H9 (cell line): ENCODE results near the gene SMAP1. TPM values are rescaled to one million over a fixed set of nuclear protein-coding genes. Genes with fewer than 3 reads are reported as not detected.

ENCODE experiments used
- DNase-seq: peaks from one replicate; pipeline ENCODE4 v3.0.0-alpha.2; 2017
- H2AFZ ChIP-seq: one replicate; pipeline ENCODE4 v1.6.1; 2013; ENCODE audit warnings: mild to moderate bottlenecking, low read length, control low read depth, moderate library complexity
- H2AK5ac ChIP-seq: 2 replicates; pipeline ENCODE4 v1.6.1; 2013; ENCODE audit warnings: low read length, control low read depth, mixed read lengths; ENCODE audit not compliant: insufficient read length
- H2BK120ac ChIP-seq: one replicate; pipeline ENCODE4 v1.6.1; 2013; ENCODE audit warnings: low read depth, mild to moderate bottlenecking, low read length, control low read depth, inconsistent platforms; ENCODE audit not compliant: poor library complexity, severe bottlenecking
- H2BK12ac ChIP-seq: 2 replicates; pipeline ENCODE4 v1.6.1; 2013; ENCODE audit warnings: low read length, control low read depth, mixed read lengths, low read depth; ENCODE audit not compliant: insufficient read length
- H2BK15ac ChIP-seq: 2 replicates; pipeline ENCODE4 v1.6.1; 2013; ENCODE audit warnings: low read depth, low read length, control low read depth
- H2BK20ac ChIP-seq: one replicate; pipeline ENCODE4 v1.6.1; 2013; ENCODE audit warnings: low read depth, mild to moderate bottlenecking, low read length, control low read depth, inconsistent platforms; ENCODE audit not compliant: poor library complexity, severe bottlenecking
- H2BK5ac ChIP-seq: 2 replicates; pipeline ENCODE4 v1.6.1; 2013; ENCODE audit warnings: low read length, control low read depth, mixed read lengths; ENCODE audit not compliant: insufficient read length
- H3K14ac ChIP-seq: 2 replicates; pipeline ENCODE4 v1.6.1; 2013; ENCODE audit warnings: low read length, control low read depth; ENCODE audit not compliant: insufficient read depth
- H3K18ac ChIP-seq: 2 replicates; pipeline ENCODE4 v1.6.1; 2013; ENCODE audit warnings: low read depth, mild to moderate bottlenecking, mixed read lengths, low read length, control low read depth; ENCODE audit not compliant: insufficient read length
- H3K23ac ChIP-seq: 2 replicates; pipeline ENCODE4 v1.6.1; 2013; ENCODE audit warnings: low read length, control low read depth, mixed read lengths, low read depth; ENCODE audit not compliant: insufficient read length
- H3K23me2 ChIP-seq: 2 replicates; pipeline ENCODE4 v1.6.1; 2013; ENCODE audit warnings: low read depth, mild to moderate bottlenecking, mixed read lengths, low read length, control low read depth; ENCODE audit not compliant: insufficient read length, poor library complexity, severe bottlenecking
- H3K27ac ChIP-seq: 2 replicates; pipeline ENCODE4 v1.5.1; 2013; ENCODE audit warnings: low read length, control low read depth, mixed read lengths, low read depth; ENCODE audit not compliant: insufficient read length
- H3K27me3 ChIP-seq: 2 replicates; pipeline ENCODE4 v1.6.1; 2013; ENCODE audit warnings: low read length, control low read depth, inconsistent platforms; ENCODE audit not compliant: insufficient read depth
- H3K4ac ChIP-seq: 2 replicates; pipeline ENCODE4 v1.6.1; 2013; ENCODE audit warnings: low read depth, mild to moderate bottlenecking, control low read depth, inconsistent platforms, low read length, moderate library complexity
- H3K4me1 ChIP-seq: 2 replicates; pipeline ENCODE4 v1.6.1; 2013; ENCODE audit warnings: low read length, control low read depth, inconsistent platforms; ENCODE audit not compliant: insufficient read depth
- H3K4me2 ChIP-seq: 2 replicates; pipeline ENCODE4 v1.6.1; 2013; ENCODE audit warnings: low read length, control low read depth, mixed read lengths; ENCODE audit not compliant: insufficient read length, insufficient read depth
- H3K56ac ChIP-seq: 2 replicates; pipeline ENCODE4 v1.6.1; 2013; ENCODE audit warnings: low read depth, mild to moderate bottlenecking, mixed read lengths, low read length, control low read depth; ENCODE audit not compliant: insufficient read length
- H3K79me1 ChIP-seq: 2 replicates; pipeline ENCODE4 v1.6.1; 2013; ENCODE audit warnings: low read depth, mild to moderate bottlenecking, moderate library complexity, low read length, control low read depth, inconsistent platforms; ENCODE audit not compliant: insufficient read depth, poor library complexity, severe bottlenecking
- H3K79me2 ChIP-seq: 2 replicates; pipeline ENCODE4 v1.6.1; 2013; ENCODE audit warnings: low read length, control low read depth, inconsistent platforms; ENCODE audit not compliant: insufficient read depth
- H3K9ac ChIP-seq: 2 replicates; pipeline ENCODE4 v1.6.1; 2013; ENCODE audit warnings: low read length, control low read depth, mixed read lengths; ENCODE audit not compliant: insufficient read length; ENCODE audit errors: extremely low read depth
- H3K9me3 ChIP-seq: one replicate; pipeline ENCODE4 v1.6.1; 2013; ENCODE audit warnings: low read depth, low read length, inconsistent platforms; ENCODE audit not compliant: control insufficient read depth
- H3T11ph ChIP-seq: one replicate; pipeline ENCODE4 v1.6.1; 2013; ENCODE audit warnings: mild to moderate bottlenecking, low read length, control low read depth, inconsistent platforms
- H4K20me1 ChIP-seq: one replicate; pipeline ENCODE4 v1.6.1; 2013; ENCODE audit not compliant: control insufficient read depth, insufficient read length, insufficient read depth
- H4K5ac ChIP-seq: 2 replicates; pipeline ENCODE4 v1.6.1; 2013; ENCODE audit warnings: low read depth, mild to moderate bottlenecking, mixed read lengths, low read length, control low read depth; ENCODE audit not compliant: insufficient read length
- H4K8ac ChIP-seq: replicated peaks from 2 replicates; pipeline ENCODE4 v1.6.1; 2013; ENCODE audit warnings: low read length, control low read depth, mixed read lengths, low read depth; ENCODE audit not compliant: insufficient read length
- H4K91ac ChIP-seq: 2 replicates; pipeline ENCODE4 v1.6.1; 2013; ENCODE audit warnings: low read depth, mild to moderate bottlenecking, moderate library complexity, mixed read lengths, low read length, control low read depth; ENCODE audit not compliant: insufficient read length
- H3K27ac Mint-ChIP-seq, 3 experiments: 2 replicates in 2 of 3; 3 replicates in 1 of 3; pipeline ENCODE4 v1.8.0; 2020 to 2021; ENCODE audit warnings: mixed read lengths in 3 of 3, mild to moderate bottlenecking in 1 of 3, moderate library complexity in 1 of 3
- H3K27me3 Mint-ChIP-seq: 2 replicates; pipeline ENCODE4 v1.8.0; 2021; ENCODE audit warnings: low read depth, mild to moderate bottlenecking, moderate library complexity, mixed read lengths
- H3K36me3 Mint-ChIP-seq, 3 experiments: 2 replicates in 2 of 3; 3 replicates in 1 of 3; pipeline ENCODE4 v1.8.0; 2020 to 2021; ENCODE audit warnings: low read depth in 3 of 3, mixed read lengths in 3 of 3; ENCODE audit not compliant: insufficient read depth in 1 of 3
- H3K4me1 Mint-ChIP-seq, 2 experiments: 2 replicates each; pipeline ENCODE4 v1.8.0; 2020; ENCODE audit warnings: mixed read lengths in 2 of 2
- H3K4me3 Mint-ChIP-seq, 2 experiments: 2 replicates in 1 of 2; 3 replicates in 1 of 2; pipeline ENCODE4 v1.8.0; 2020 to 2021; ENCODE audit warnings: mild to moderate bottlenecking in 2 of 2, mixed read lengths in 2 of 2, moderate library complexity in 1 of 2
- H3K9me3 Mint-ChIP-seq, 2 experiments: 2 replicates in 1 of 2; 3 replicates in 1 of 2; pipeline ENCODE4 v1.8.0; 2020; ENCODE audit warnings: mild to moderate bottlenecking in 2 of 2, mixed read lengths in 2 of 2, moderate library complexity in 1 of 2
- CTCF ChIP-seq: fragments of 200-600 bp; sonication (generic); conservative IDR thresholded peaks from 3 replicates; pipeline ENCODE4 v1.8.0; 2021; ENCODE audit warnings: antibody characterized with exemption, mild to moderate bottlenecking
- WGBS: extraction: QIAGEN DNeasy Blood & Tissue Kit; methylation state at CpG from one replicate; pipeline ENCODE4 v1.1.7; 2013; ENCODE audit warnings: missing lambda C conversion rate, low lambda C conversion rate, mixed read lengths; ENCODE audit not compliant: insufficient read length; ENCODE audit errors: extremely low coverage; 5-methylcytosine and 5-hydroxymethylcytosine counted together
- total RNA-seq: library from RNA; stranded (reverse); gene quantifications from 2 replicates; pipeline ENCODE4 v1.2.1, GENCODE V29; 2021

SMAP1 gene
- total RNA-seq, 1 experiment from 2014 or later = 29.3 TPM

GRCh38 chr6:70672549-70672948, 4.9 kb downstream of the SMAP1 start:
- Mint-ChIP-seq H3K36me3 (no peaks in the 10 kb centered on the region), H3K4me3 (no peak overlapping the region), H3K27me3 (no peaks in the 10 kb centered on the region), H3K9me3 (no peaks in the 10 kb centered on the region), H3K4me1 (peaks cover 38 to 39% of the 10 kb centered on the region in 2 experiments), H3K27ac (peak overlapping the region in 1 of 3 experiments; percentile 12; a peak in 2 of 7 replicates)
- Histone ChIP-seq H4K8ac (no peak overlapping the region), H3K23ac (no peak overlapping the region), H2AFZ (no peak overlapping the region), H3T11ph (no peak overlapping the region), H2AK5ac (no peak overlapping the region), H2BK120ac (no peak overlapping the region), H3K9ac (no peak overlapping the region), H3K14ac (no peak overlapping the region), H2BK20ac (no peak overlapping the region), H2BK5ac (no peak overlapping the region), H3K4ac (no peak overlapping the region), H3K27ac (no peak overlapping the region), H4K5ac (no peak overlapping the region), H3K79me2 (peaks cover 7% of the 10 kb centered on the region; the same call in 1 of the 2 replicates), H4K20me1 (no peaks in the 10 kb centered on the region), H3K79me1 (peaks cover 8% of the 10 kb centered on the region), H3K23me2 (no peaks in the 10 kb centered on the region), H3K56ac (no peak overlapping the region), H3K18ac (no peak overlapping the region), H4K91ac (no peak overlapping the region), H2BK12ac (no peak overlapping the region), H3K4me1 (no peaks in the 10 kb centered on the region; the same call in 1 of the 2 replicates), H3K9me3 (no peaks in the 10 kb centered on the region), H2BK15ac (no peak overlapping the region; the same call in 1 of the 2 replicates), H3K4me2 (no peak overlapping the region), H3K27me3 (no peaks in the 10 kb centered on the region)
- no peak for TF ChIP-seq CTCF
- no peak for DNase-seq
- no CpG with 5 or more reads among the region's 1 CpG for WGBS
